GM12864 (cell line): ENCODE data around the gene RECK.

Experiments used
- DNase-seq: peaks from one replicate; pipeline ENCODE4 v3.0.0-alpha.2; 2011; ENCODE audit warnings: low read depth
- H3K4me3 ChIP-seq: 2 replicates; pipeline ENCODE4 v1.5.1; 2011; ENCODE audit warnings: mild to moderate bottlenecking, low read depth, low read length, control low read depth
- TF ChIP-seq, protein P1 (sequence below): IDR thresholded peaks from 2 replicates; pipeline ENCODE4 v1.5.1; 2011; ENCODE audit warnings: low read depth, mild to moderate bottlenecking, moderate library complexity, low read length, control low read depth, inconsistent platforms; ENCODE audit errors: missing control alignments

The RECK gene

DNA sequence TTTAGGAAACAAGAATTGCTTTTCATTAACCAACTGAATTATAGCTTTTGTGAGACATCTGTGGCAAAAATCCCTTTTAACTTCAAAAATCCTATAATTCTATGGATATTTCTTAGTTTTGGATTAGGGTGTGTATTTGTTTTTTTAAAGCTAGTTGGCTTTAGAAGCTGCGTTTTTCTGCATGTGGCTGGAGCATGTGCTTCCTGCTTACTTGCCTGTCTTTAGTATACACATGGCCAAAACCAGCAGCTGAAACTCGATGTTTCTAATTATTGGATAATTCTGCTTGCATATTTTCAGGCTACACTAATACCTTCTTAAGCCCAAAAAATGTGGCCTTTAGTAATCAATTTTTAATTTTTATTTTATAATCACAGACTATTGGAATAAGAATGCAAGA, 8.9 kb downstream of the RECK start:
- no peak overlapping the region for H3K4me3 ChIP-seq
- TF ChIP-seq, protein P1, sequence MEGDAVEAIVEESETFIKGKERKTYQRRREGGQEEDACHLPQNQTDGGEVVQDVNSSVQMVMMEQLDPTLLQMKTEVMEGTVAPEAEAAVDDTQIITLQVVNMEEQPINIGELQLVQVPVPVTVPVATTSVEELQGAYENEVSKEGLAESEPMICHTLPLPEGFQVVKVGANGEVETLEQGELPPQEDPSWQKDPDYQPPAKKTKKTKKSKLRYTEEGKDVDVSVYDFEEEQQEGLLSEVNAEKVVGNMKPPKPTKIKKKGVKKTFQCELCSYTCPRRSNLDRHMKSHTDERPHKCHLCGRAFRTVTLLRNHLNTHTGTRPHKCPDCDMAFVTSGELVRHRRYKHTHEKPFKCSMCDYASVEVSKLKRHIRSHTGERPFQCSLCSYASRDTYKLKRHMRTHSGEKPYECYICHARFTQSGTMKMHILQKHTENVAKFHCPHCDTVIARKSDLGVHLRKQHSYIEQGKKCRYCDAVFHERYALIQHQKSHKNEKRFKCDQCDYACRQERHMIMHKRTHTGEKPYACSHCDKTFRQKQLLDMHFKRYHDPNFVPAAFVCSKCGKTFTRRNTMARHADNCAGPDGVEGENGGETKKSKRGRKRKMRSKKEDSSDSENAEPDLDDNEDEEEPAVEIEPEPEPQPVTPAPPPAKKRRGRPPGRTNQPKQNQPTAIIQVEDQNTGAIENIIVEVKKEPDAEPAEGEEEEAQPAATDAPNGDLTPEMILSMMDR, result no peak
- no peak for DNase-seq

DNA sequence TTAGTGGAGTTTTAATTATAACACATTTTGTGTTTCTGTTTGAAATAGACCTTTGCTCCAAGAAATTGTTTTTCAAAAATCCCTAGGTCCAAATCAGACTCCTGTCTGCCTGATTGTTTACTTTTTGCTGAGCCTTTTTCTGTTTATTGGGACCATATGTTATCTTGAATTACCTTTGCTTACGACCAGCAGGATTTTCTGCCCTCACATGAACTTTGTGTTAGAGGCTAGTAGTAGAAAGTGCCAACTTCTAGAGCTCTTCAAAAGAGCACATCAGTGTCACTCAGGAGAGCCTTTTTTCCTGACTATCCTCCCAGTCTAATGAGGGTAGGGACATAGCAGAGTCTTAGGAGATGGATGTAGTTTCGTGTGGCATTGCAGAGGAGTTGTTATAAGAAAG, 10.2 kb downstream of the RECK start:
- H3K4me3 ChIP-seq, result no peak overlapping the region
- TF ChIP-seq, protein P1, result no peak
- no peak for DNase-seq

DNA sequence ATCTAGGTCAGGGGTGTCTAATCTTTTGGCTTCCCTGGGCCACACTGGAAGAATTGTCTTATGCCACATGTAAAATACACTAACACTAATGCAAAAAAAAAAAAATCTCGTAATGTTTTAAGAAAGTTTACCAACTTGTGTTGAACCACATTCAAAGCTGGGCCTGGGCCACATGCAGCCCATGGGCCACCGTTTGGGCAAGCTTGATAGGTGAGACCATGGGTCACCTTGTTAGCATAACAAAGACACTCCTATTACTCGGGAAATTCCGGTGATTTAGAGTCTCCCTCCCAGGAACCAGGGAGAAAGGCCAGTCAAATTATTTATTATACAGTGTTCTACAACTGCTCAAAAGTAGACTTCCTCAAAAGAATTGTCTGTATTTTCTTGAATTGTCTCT, 12.7 kb downstream of the RECK start:
- TF ChIP-seq, protein P1, result no peak
- no peak overlapping the region for H3K4me3 ChIP-seq
- no peak for DNase-seq

DNA sequence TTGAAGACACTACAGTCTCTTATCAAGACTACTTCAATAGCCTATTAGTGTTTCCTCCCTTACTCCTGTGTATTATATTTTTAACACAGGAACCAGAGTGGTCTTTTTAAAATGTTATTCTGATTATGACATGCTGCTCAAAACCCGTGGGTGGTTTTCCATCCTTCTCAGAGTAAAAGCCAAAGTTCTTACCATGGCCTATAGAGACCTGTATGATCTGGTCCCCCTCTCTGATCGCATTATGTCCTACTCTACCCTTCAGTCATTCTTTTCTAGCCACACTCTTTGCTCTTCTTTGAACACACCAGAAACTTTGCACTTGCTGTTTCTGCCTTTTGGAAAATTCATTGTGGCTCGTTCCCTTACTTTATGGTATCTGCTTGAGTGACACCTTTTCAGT, 13.8 kb downstream of the RECK start:
- no peak overlapping the region for H3K4me3 ChIP-seq
- TF ChIP-seq, protein P1, result no peak
- no peak for DNase-seq

DNA sequence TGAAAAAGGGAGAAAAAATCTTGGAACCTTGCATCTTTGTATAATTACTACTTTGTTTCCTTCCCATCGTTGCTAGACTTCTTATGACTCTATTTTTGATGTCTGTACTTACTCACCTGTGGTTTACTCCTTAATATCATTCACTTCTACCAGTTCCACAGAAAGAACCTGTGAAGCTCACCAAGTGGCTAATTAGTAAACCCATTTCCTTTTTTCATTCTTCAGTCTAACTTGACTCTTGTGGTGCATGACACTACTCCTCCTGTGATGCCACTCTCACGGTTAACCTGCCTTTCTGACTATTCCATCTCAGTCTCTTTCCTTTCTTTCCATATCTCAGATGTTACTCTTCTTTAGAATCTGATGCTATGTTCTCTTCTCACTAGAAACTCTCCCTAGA, 14.6 kb downstream of the RECK start:
- H3K4me3 ChIP-seq, result no peak overlapping the region
- no peak for DNase-seq
- TF ChIP-seq, protein P1, result no peak

DNA sequence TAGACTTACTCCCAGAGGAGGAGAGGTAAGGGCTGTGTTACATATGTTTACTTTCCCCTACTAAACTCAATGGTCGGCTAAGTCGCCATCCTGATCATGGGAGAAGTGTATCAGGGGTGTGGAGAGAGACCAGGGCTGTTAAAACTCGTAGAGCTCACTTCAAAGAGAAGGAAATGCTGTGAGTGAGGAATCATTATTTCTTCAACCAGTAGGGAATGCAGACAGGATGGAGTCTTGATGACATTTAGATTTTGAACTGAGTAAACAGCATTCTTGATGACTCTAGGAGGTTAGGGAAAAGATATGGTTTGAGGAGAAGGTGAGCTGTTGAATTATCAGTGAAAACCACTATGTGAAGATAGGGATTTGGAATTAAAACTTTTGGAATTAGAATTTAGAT, 17.3 kb downstream of the RECK start:
- no peak overlapping the region for H3K4me3 ChIP-seq
- TF ChIP-seq, protein P1, result no peak
- no peak for DNase-seq

DNA sequence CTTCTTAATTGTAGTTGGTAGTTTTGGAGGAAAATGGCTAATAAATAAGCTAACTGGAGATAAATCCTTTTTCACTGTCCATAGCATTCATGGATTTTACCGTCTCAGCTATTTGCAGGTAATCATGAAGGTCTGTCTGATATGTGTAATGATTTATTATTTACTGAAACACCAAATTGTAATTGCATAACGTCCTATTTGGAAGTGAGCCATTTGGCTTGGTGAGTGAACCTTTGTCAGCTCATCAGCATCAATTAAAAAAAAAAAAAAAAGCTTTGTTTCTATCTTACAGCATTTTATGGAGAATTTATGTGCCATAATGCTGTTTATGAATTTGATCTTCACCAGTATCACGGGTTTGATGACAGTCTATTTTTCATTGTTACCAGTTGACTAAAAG, 20.2 kb downstream of the RECK start:
- DNase-seq, result no peak
- TF ChIP-seq, protein P1, result no peak
- H3K4me3 ChIP-seq, result no peak overlapping the region
